Endothelial cell of umbilical vein (primary cell): ENCODE measurements around the gene ARL6IP4. TPM values are rescaled to one million over a fixed set of nuclear protein-coding genes. Genes with fewer than 3 reads are reported as not detected.

Experiments
- BruUV-seq: library from RNA; stranded (reverse); fragments of 400-500 nt; replicated peaks from 2 replicates; lab custom pipeline; 2021; lab: Mats Ljungman, UMichigan
- CTCF ChIA-PET: fragments of 300-600, 350-600 bp; sonication (Branson Sonifier 250); formaldehyde crosslinking; loops from one replicate; lab custom pipeline; 2021; ENCODE audit warnings: antibody characterized with exemption, inconsistent platforms; lab: Charles Lee
- POLR2A ChIA-PET: fragments of 300-600, 350-600 bp; sonication (Branson Sonifier 250); formaldehyde crosslinking; loops from one replicate; lab custom pipeline; 2021; ENCODE audit warnings: antibody characterized with exemption, inconsistent platforms; lab: Charles Lee
- DNase-seq: peaks from one replicate; pipeline ENCODE4 v3.0.0-alpha.2; 2011; ENCODE audit warnings: low read depth, low spot score
- FAIRE-seq: peaks from 2 replicates; lab custom pipeline; 2011; peaks lifted over from hg19 to GRCh38; lab: Jason Lieb, UNC
- H2AFZ ChIP-seq: 2 replicates; pipeline ENCODE4 v1.6.0; 2012; ENCODE audit warnings: low read depth, low read length, control low read depth, inconsistent platforms
- H3K27ac ChIP-seq: 2 replicates; pipeline ENCODE4 v1.5.1; 2011; ENCODE audit warnings: low read depth, mild to moderate bottlenecking, control low read depth, low read length, moderate library complexity; ENCODE audit not compliant: insufficient read depth
- H3K27me3 ChIP-seq, 2 experiments: 2 replicates each; pipeline versions ENCODE4 v1.6.0 to v1.6.1; 2011; ENCODE audit warnings: low read length in 2 of 2, mixed read lengths in 1 of 2; ENCODE audit not compliant: control insufficient read depth in 2 of 2, insufficient read depth in 2 of 2
- H3K36me3 ChIP-seq, 2 experiments: 2 replicates in 1 of 2; 3 replicates in 1 of 2; pipeline ENCODE4 v1.5.1; 2011; ENCODE audit warnings: low read length in 2 of 2, mild to moderate bottlenecking in 1 of 2, moderate library complexity in 1 of 2; ENCODE audit not compliant: control insufficient read depth in 2 of 2, insufficient read depth in 2 of 2; ENCODE audit errors: extremely low read depth in 1 of 2
- H3K4me1 ChIP-seq: 3 replicates; pipeline ENCODE4 v1.5.1; 2011; ENCODE audit warnings: mild to moderate bottlenecking, low read length; ENCODE audit not compliant: control insufficient read depth, insufficient read depth; ENCODE audit errors: extremely low read depth
- H3K4me2 ChIP-seq: 2 replicates; pipeline ENCODE4 v1.6.1; 2011; ENCODE audit warnings: low read length, control low read depth, mixed read lengths; ENCODE audit not compliant: insufficient read depth
- H3K4me3 ChIP-seq, 3 experiments: fragments of 200-600 bp in 1 of 3; sonication (generic), shearing (Covaris generic) in 1 of 3; replicated peaks in 1 of 3; 2 replicates each; pipeline ENCODE4 v1.5.1; 2011 to 2016; ENCODE audit warnings: control low read depth in 3 of 3, low read length in 3 of 3, mild to moderate bottlenecking in 2 of 3, inconsistent platforms in 1 of 3, low read depth in 1 of 3, moderate library complexity in 1 of 3; ENCODE audit not compliant: insufficient read depth in 1 of 3
- H3K79me2 ChIP-seq: 2 replicates; pipeline ENCODE4 v1.6.0; 2012; ENCODE audit warnings: low read length, inconsistent platforms; ENCODE audit not compliant: control insufficient read depth, insufficient read depth
- H3K9ac ChIP-seq: replicated peaks from 2 replicates; pipeline ENCODE3; 2011; ENCODE audit warnings: low read length, control low read depth; ENCODE audit not compliant: insufficient read depth; ENCODE audit errors: extremely low read depth
- H3K9me1 ChIP-seq: replicated peaks from 3 replicates; pipeline ENCODE4 v1.6.0; 2011; ENCODE audit warnings: mild to moderate bottlenecking, low read length; ENCODE audit not compliant: control insufficient read depth, insufficient read depth; ENCODE audit errors: extremely low read depth
- H3K9me3 ChIP-seq: replicated peaks from 2 replicates; pipeline ENCODE4 v1.5.1; 2012; ENCODE audit warnings: low read length, inconsistent platforms; ENCODE audit not compliant: control insufficient read depth, insufficient read depth
- H4K20me1 ChIP-seq: replicated peaks from 2 replicates; pipeline ENCODE3; 2011; ENCODE audit warnings: mild to moderate bottlenecking, low read length; ENCODE audit not compliant: control insufficient read depth, insufficient read depth; ENCODE audit errors: extremely low read depth
- CTCF ChIP-seq, 2 donors: IDR thresholded peaks; 1 replicate in 1 of 2; 2 replicates in 1 of 2; pipeline ENCODE4 v1.5.1; 2011; ENCODE audit warnings: low read length in 2 of 2, mild to moderate bottlenecking in 2 of 2, moderate library complexity in 2 of 2, control low read depth in 1 of 2, inconsistent platforms in 1 of 2, low read depth in 1 of 2; ENCODE audit not compliant: insufficient read depth in 1 of 2; ENCODE audit errors: extremely low read depth in 1 of 2
- EZH2 ChIP-seq: IDR thresholded peaks from 2 replicates; pipeline ENCODE4 v1.6.1; 2012; ENCODE audit warnings: borderline replicate concordance, low read depth, mild to moderate bottlenecking, moderate library complexity, low read length, inconsistent platforms; ENCODE audit not compliant: severe bottlenecking
- FOS ChIP-seq: IDR thresholded peaks from 2 replicates; pipeline ENCODE4 v1.6.1; 2011; ENCODE audit warnings: mild to moderate bottlenecking, low read length, moderate library complexity, borderline replicate concordance; ENCODE audit not compliant: insufficient read depth
- GATA2 ChIP-seq: IDR thresholded peaks from 2 replicates; pipeline ENCODE4 v1.7.0; 2011; ENCODE audit warnings: low read depth, mild to moderate bottlenecking, moderate library complexity, mixed read lengths, low read length; ENCODE audit not compliant: insufficient read length, insufficient read depth
- JUN ChIP-seq: IDR thresholded peaks from 2 replicates; pipeline ENCODE4 v1.6.1; 2011; ENCODE audit warnings: borderline replicate concordance, low read depth; ENCODE audit not compliant: insufficient read length, insufficient read depth
- MYC ChIP-seq: IDR thresholded peaks from one replicate; pipeline ENCODE4 v1.6.1; 2011; ENCODE audit warnings: mild to moderate bottlenecking, low read depth, low read length
- POLR2A ChIP-seq: IDR thresholded peaks from 2 replicates; pipeline ENCODE4 v1.6.1; 2012; ENCODE audit warnings: low read depth, mild to moderate bottlenecking, control low read depth, low read length
- POLR2AphosphoS5 ChIP-seq: IDR thresholded peaks from 2 replicates; pipeline ENCODE4 v1.6.1; 2012; ENCODE audit warnings: low read depth, mild to moderate bottlenecking, control low read depth, low read length, moderate library complexity; ENCODE audit not compliant: insufficient read depth
- dilution Hi-C: fragments of 300-500 bp; cut with MboI; formaldehyde crosslinking; loops from one replicate; pipeline ENCODE4 v1.15.0; 2019; ENCODE audit warnings: low sequenced_read_pairs; ENCODE audit not compliant: extremely low pct_ligation_motif_present
- intact Hi-C: fragments of 100-400 bp; cut with micrococcal nuclease; formaldehyde crosslinking; loops from one replicate; pipeline ENCODE4 v1.10.0; 2022
- polyA plus RNA-seq, 4 experiments: library from polyadenylated mRNA; depleted of rRNA in 3 of 4; stranded (reverse) in 3 of 4; unstranded in 1 of 4; fragments of >200 nt; gene quantifications; 2 replicates each; pipeline versions ENCODE4 v1.2.1 to v1.2.3, GENCODE V29; 2011 to 2012; ENCODE audit warnings: missing spikeins in 1 of 4
- total RNA-seq: library from RNA; stranded (reverse); gene quantifications from 2 replicates; pipeline ENCODE4 v1.2.3, GENCODE V29; 2021
- TF ChIP-seq, protein P1 (sequence below): IDR thresholded peaks from 2 replicates; pipeline ENCODE4 v1.6.1; 2011; ENCODE audit not compliant: insufficient read depth, insufficient read length

The ARL6IP4 gene
- total and polyA plus RNA-seq, 2 donors (not counting 3 experiments of a cell fraction or from before 2014, with no cell fraction given), result 193 to 226 TPM

- Histone ChIP-seq H3K79me2 (no peaks in the 10 kb centered on the region), H3K9ac (no peak overlapping the region), H3K36me3 (no peaks in the 10 kb centered on the region), H3K4me1 (peaks cover 28% of the 10 kb centered on the region), H3K27ac (no peak overlapping the region), H3K4me3 (no peak overlapping the region), H3K9me1 (no peaks in the 10 kb centered on the region), H3K4me2 (no peak overlapping the region), H3K27me3 (no peaks in the 10 kb centered on the region), H2AFZ (no peak overlapping the region), H4K20me1 (no peaks in the 10 kb centered on the region), H3K9me3 (no peaks in the 10 kb centered on the region)
- dilution Hi-C loops (no loop called here), intact Hi-C loops (no loop called here)
- ChIA-PET POLR2A (no interaction called here), CTCF (interaction anchor here (1.4 to 19.1 kb wide), 5 partner anchors 60 to 288 kb away, joined by 4 to 200 read pairs (median 13); no protein-coding TSS in a partner anchor)
- no peak for FAIRE-seq
- DNase-seq, result no peak
- BruUV-seq, result no TSS peak
- TF ChIP-seq CTCF (IDR thresholded peaks at IDR 0.05; ENCODE audit: extremely low read depth in 1 of 2, insufficient read depth in 1 of 2, low read depth in 1 of 2, low read length in 2 of 2), result no peak
- TF ChIP-seq POLR2A, result no peak
- TF ChIP-seq FOS, result no peak
These were observed 30.4 kb upstream of the ARL6IP4 start for GRCh38 chr12:122949816-122950675.

- peak overlapping the region; percentile 51 for H3K27ac ChIP-seq
- no peak overlapping the region for H3K4me2 ChIP-seq
- no peaks in the 10 kb centered on the region for H3K27me3 ChIP-seq
- no peak overlapping the region for H3K4me3 ChIP-seq
- no peaks in the 10 kb centered on the region for H3K9me1 ChIP-seq
- DNase-seq, result peak; percentile 56
- H3K9ac ChIP-seq, result peak overlapping the region; percentile 25
- CTCF ChIA-PET, result interaction anchor here (1.6 to 19.1 kb wide), 7 partner anchors 61 to 287 kb away, joined by 5 to 200 read pairs (median 16); no protein-coding TSS in a partner anchor
- POLR2A ChIA-PET, result no interaction called here
- BruUV-seq, result no TSS peak
- H3K79me2 ChIP-seq, result no peaks in the 10 kb centered on the region
- peak; percentile 94 for FAIRE-seq
- H4K20me1 ChIP-seq, result no peaks in the 10 kb centered on the region
- no peak overlapping the region for H2AFZ ChIP-seq
- H3K36me3 ChIP-seq, result no peaks in the 10 kb centered on the region
- H3K4me1 ChIP-seq, result peaks cover 23% of the 10 kb centered on the region
- TF ChIP-seq EZH2, result no peak
- no peak for TF ChIP-seq CTCF (IDR thresholded peaks at IDR 0.05; ENCODE audit: extremely low read depth in 1 of 2, insufficient read depth in 1 of 2, low read depth in 1 of 2, low read length in 2 of 2)
- peak; percentile 38 for TF ChIP-seq JUN
- TF ChIP-seq FOS, result peak; percentile 82
- no peak for TF ChIP-seq GATA2
- peak; percentile 51 for TF ChIP-seq MYC
- TF ChIP-seq, protein P1, sequence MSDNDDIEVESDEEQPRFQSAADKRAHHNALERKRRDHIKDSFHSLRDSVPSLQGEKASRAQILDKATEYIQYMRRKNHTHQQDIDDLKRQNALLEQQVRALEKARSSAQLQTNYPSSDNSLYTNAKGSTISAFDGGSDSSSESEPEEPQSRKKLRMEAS, result peak; percentile 42
- TF ChIP-seq POLR2A, result no peak
- peak; percentile 17 for TF ChIP-seq POLR2AphosphoS5
- intact Hi-C loops (no loop called here), dilution Hi-C loops (no loop called here)
- no peaks in the 10 kb centered on the region for H3K9me3 ChIP-seq
These were observed 29.1 kb upstream of the ARL6IP4 start for GRCh38 chr12:122951406-122951805.
